HCT116 (cell line): ENCODE data around the gene ANO4. TPM values are rescaled to one million over a fixed set of nuclear protein-coding genes. Genes with fewer than 3 reads are reported as not detected.

Source experiments
- ATAC-seq: fragments of 200-7000 bp; cut with Tn5 transposase; 2 replicates; pipeline ENCODE4 v1.9.1; 2020; ENCODE audit warnings: mild to moderate bottlenecking, moderate library complexity
- BruUV-seq: library from RNA; stranded (reverse); fragments of 400-500 nt; replicated peaks from 2 replicates; lab custom pipeline; 2021; lab: Mats Ljungman, UMichigan
- CTCF ChIA-PET: fragments of 300-600 bp; sonication (Branson Sonifier 250); formaldehyde crosslinking; loops from one replicate; lab custom pipeline; 2021; ENCODE audit warnings: antibody characterized with exemption; lab: Charles Lee
- POLR2A ChIA-PET: fragments of 300-600, 350-600 bp; sonication (Branson Sonifier 250); formaldehyde crosslinking; loops from one replicate; lab custom pipeline; 2021; ENCODE audit warnings: antibody characterized with exemption; lab: Charles Lee
- RAD21 ChIA-PET, 2 experiments: fragments of 300-600 bp; sonication (Branson Sonifier 250); formaldehyde crosslinking; loops; one replicate each; lab custom pipeline; 2023; ENCODE audit warnings: low total read pairs in 2 of 2; ENCODE audit not compliant: uncharacterized antibody in 2 of 2, unreplicated experiment in 2 of 2, low non-redundant PET in 1 of 2; lab: Charles Lee
- DNase-seq: peaks from one replicate; pipeline ENCODE4 v3.0.0-alpha.2; 2010; ENCODE audit warnings: low read depth, low spot score
- H2AFZ ChIP-seq: fragments of 200-600 bp; shearing (Covaris generic), sonication (generic); 2 replicates; pipeline ENCODE4 v1.6.1; 2017; ENCODE audit warnings: low read depth, mixed run types, mixed read lengths, antibody characterized with exemption, low read length; ENCODE audit not compliant: poor library complexity, severe bottlenecking
- H3K27ac ChIP-seq: 2 replicates; pipeline ENCODE4 v1.5.1; 2012; ENCODE audit warnings: low read depth, low read length
- H3K27me3 ChIP-seq: fragments of 200-600 bp; sonication (generic); 2 replicates; pipeline ENCODE4 v1.6.1; 2016; ENCODE audit warnings: mixed run types, low read length, mixed read lengths; ENCODE audit not compliant: insufficient read depth
- H3K36me3 ChIP-seq, 2 experiments: fragments of 200-500 bp in 1 of 2; fragments of 200-600 bp in 1 of 2; sonication (Bioruptor generic) in 1 of 2; sonication (generic) in 1 of 2; 2 replicates each; pipeline versions ENCODE4 v1.5.1 to v1.6.1; 2014 to 2016; ENCODE audit warnings: low read length in 2 of 2, inconsistent platforms in 1 of 2, mixed read lengths in 1 of 2, mixed run types in 1 of 2; ENCODE audit not compliant: insufficient read depth in 2 of 2, control insufficient read depth in 1 of 2
- H3K4me1 ChIP-seq, 2 experiments: fragments of 200-600 bp in 1 of 2; sonication (generic) in 1 of 2; 2 replicates each; pipeline versions ENCODE4 v1.5.1 to v1.6.1; 2012 to 2017; ENCODE audit warnings: low read length in 2 of 2, inconsistent platforms in 1 of 2, mild to moderate bottlenecking in 1 of 2, mixed read lengths in 1 of 2, mixed run types in 1 of 2, moderate library complexity in 1 of 2; ENCODE audit not compliant: insufficient read depth in 2 of 2, control insufficient read depth in 1 of 2
- H3K4me2 ChIP-seq: fragments of 200-600 bp; sonication (generic); 2 replicates; pipeline ENCODE4 v1.6.1; 2017; ENCODE audit warnings: mixed run types, low read length, mixed read lengths
- H3K4me3 ChIP-seq, 2 experiments: fragments of 200-600 bp in 1 of 2; sonication (generic) in 1 of 2; replicated peaks in 1 of 2; 2 replicates each; pipeline ENCODE4 v1.5.1; 2011 to 2016; ENCODE audit warnings: low read length in 2 of 2, control low read depth in 1 of 2, low read depth in 1 of 2, mild to moderate bottlenecking in 1 of 2, mixed read lengths in 1 of 2, mixed run types in 1 of 2
- H3K79me2 ChIP-seq: fragments of 200-600 bp; sonication (generic); 2 replicates; pipeline ENCODE4 v1.6.1; 2017; ENCODE audit warnings: mild to moderate bottlenecking, mixed run types, low read length, moderate library complexity, mixed read lengths; ENCODE audit not compliant: insufficient read depth
- H3K9ac ChIP-seq: fragments of 200-600 bp; sonication (generic); 2 replicates; pipeline ENCODE4 v1.6.1; 2016; ENCODE audit warnings: low read length, mixed read lengths
- H3K9me2 ChIP-seq: fragments of 200-600 bp; sonication (generic), shearing (Covaris generic); 2 replicates; pipeline ENCODE4 v1.6.1; 2017; ENCODE audit warnings: mixed run types, mild to moderate bottlenecking, moderate library complexity; ENCODE audit not compliant: insufficient read depth
- H3K9me3 ChIP-seq, 2 experiments: fragments of 200-500 bp in 1 of 2; fragments of 200-600 bp in 1 of 2; sonication (Bioruptor generic) in 1 of 2; sonication (generic) in 1 of 2; 2 replicates each; pipeline ENCODE4 v1.6.1; 2014 to 2017; ENCODE audit warnings: low read length in 2 of 2, mixed read lengths in 2 of 2, inconsistent platforms in 1 of 2, low read depth in 1 of 2, mild to moderate bottlenecking in 1 of 2, mixed run types in 1 of 2, moderate library complexity in 1 of 2; ENCODE audit not compliant: control insufficient read depth in 1 of 2, insufficient read depth in 1 of 2
- H4K20me1 ChIP-seq: fragments of 200-600 bp; sonication (generic), shearing (Covaris generic); 2 replicates; pipeline ENCODE4 v1.6.1; 2017; ENCODE audit warnings: mixed run types, mild to moderate bottlenecking, moderate library complexity; ENCODE audit not compliant: insufficient read depth
- ATF3 ChIP-seq: IDR thresholded peaks from 2 replicates; pipeline ENCODE4 v1.6.1; 2012
- CBX3 ChIP-seq: IDR thresholded peaks from 2 replicates; pipeline ENCODE4 v1.6.1; 2012; ENCODE audit warnings: low read depth
- CEBPB ChIP-seq: IDR thresholded peaks from 2 replicates; pipeline ENCODE4 v1.6.1; 2012; ENCODE audit warnings: low read depth
- EGR1 ChIP-seq: IDR thresholded peaks from 2 replicates; pipeline ENCODE4 v1.6.1; 2012; ENCODE audit warnings: low read depth
- ELF1 ChIP-seq: IDR thresholded peaks from 2 replicates; pipeline ENCODE4 v1.6.1; 2012; ENCODE audit warnings: low read depth, borderline replicate concordance
- EZH2 ChIP-seq: fragments of 200-600 bp; sonication (generic); IDR thresholded peaks from 2 replicates; pipeline ENCODE4 v1.6.1; 2017; ENCODE audit warnings: antibody characterized with exemption, mixed run types
- EZH2phosphoT487 ChIP-seq: fragments of 200-600 bp; IDR thresholded peaks from 2 replicates; pipeline ENCODE4 v1.6.1; 2018; ENCODE audit warnings: antibody characterized with exemption, borderline replicate concordance
- FOSL1 ChIP-seq: IDR thresholded peaks from 2 replicates; pipeline ENCODE4 v1.6.1; 2012; ENCODE audit warnings: low read depth
- JUND ChIP-seq: IDR thresholded peaks from 2 replicates; pipeline ENCODE4 v1.6.1; 2012
- POLR2A ChIP-seq: IDR thresholded peaks from 2 replicates; pipeline ENCODE4 v1.7.0; 2011; ENCODE audit warnings: borderline replicate concordance; ENCODE audit not compliant: insufficient read depth, insufficient read length; ENCODE audit errors: extremely low read depth
- POLR2AphosphoS5 ChIP-seq: IDR thresholded peaks from 2 replicates; pipeline ENCODE4 v1.6.1; 2011; ENCODE audit warnings: mild to moderate bottlenecking, low read depth, low read length, moderate library complexity
- RAD21 ChIP-seq: IDR thresholded peaks from 2 replicates; pipeline ENCODE4 v1.6.1; 2012; ENCODE audit warnings: low read depth, mild to moderate bottlenecking
- SIN3A ChIP-seq: IDR thresholded peaks from 2 replicates; pipeline ENCODE4 v1.6.1; 2012; ENCODE audit warnings: low read depth
- SP1 ChIP-seq: IDR thresholded peaks from 2 replicates; pipeline ENCODE4 v1.6.1; 2012; ENCODE audit warnings: low read depth
- SRF ChIP-seq: IDR thresholded peaks from 2 replicates; pipeline ENCODE4 v1.6.1; 2012; ENCODE audit warnings: low read depth
- TCF7L2 ChIP-seq: IDR thresholded peaks from 2 replicates; pipeline ENCODE4 v1.7.0; 2011; ENCODE audit warnings: borderline replicate concordance, inconsistent platforms; ENCODE audit not compliant: insufficient read depth, insufficient read length; ENCODE audit errors: extremely low read depth
- ZNF274 ChIP-seq: fragments of 200-500 bp; sonication (Bioruptor generic); IDR thresholded peaks from 2 replicates; pipeline ENCODE4 v1.6.1; 2014; ENCODE audit warnings: mild to moderate bottlenecking, low read depth, low read length, inconsistent platforms
- intact Hi-C: fragments of 100-400 bp; cut with micrococcal nuclease; formaldehyde crosslinking; loops from 2 replicates; pipeline ENCODE4 v1.10.0; 2022
- total RNA-seq: library from RNA; stranded (reverse); gene quantifications from one replicate; pipeline ENCODE4 v1.2.1, GENCODE V29; 2021; ENCODE audit not compliant: unreplicated experiment
- TF ChIP-seq, protein P1 (sequence below): IDR thresholded peaks from 2 replicates; pipeline ENCODE4 v1.6.1; 2012
- TF ChIP-seq, protein P2 (sequence below): IDR thresholded peaks from 2 replicates; pipeline ENCODE4 v1.6.1; 2012; ENCODE audit warnings: low read depth
- TF ChIP-seq, protein P3 (sequence below), 3 experiments: fragments of 200-600 bp in 1 of 3; sonication (generic) in 1 of 3; IDR thresholded peaks in 2 of 3; conservative IDR thresholded peaks in 1 of 3; 2 replicates each; pipeline ENCODE4 v1.5.1; 2012 to 2017; ENCODE audit warnings: low read depth in 2 of 3, low read length in 2 of 3, antibody characterized with exemption in 1 of 3, borderline replicate concordance in 1 of 3, control low read depth in 1 of 3, mild to moderate bottlenecking in 1 of 3, mixed read lengths in 1 of 3, mixed run types in 1 of 3, moderate library complexity in 1 of 3; ENCODE audit not compliant: insufficient read depth in 1 of 3

The ANO4 gene
- total RNA-seq, 1 experiment from 2014 or later: 1.7 TPM

- DNase-seq (no peak), ATAC-seq (no peak)
- no TSS peak for BruUV-seq
- Histone ChIP-seq H3K27me3 (no peaks in the 10 kb centered on the region), H3K79me2 (no peaks in the 10 kb centered on the region), H3K9ac (no peak overlapping the region), H3K27ac (no peak overlapping the region), H3K4me3 (no peak overlapping the region), H3K36me3 (no peaks in the 10 kb centered on the region), H3K4me2 (no peak overlapping the region), H3K9me3 (no peaks in the 10 kb centered on the region), H3K4me1 (no peaks in the 10 kb centered on the region), H3K9me2 (no peaks in the 10 kb centered on the region), H4K20me1 (no peaks in the 10 kb centered on the region), H2AFZ (no peak overlapping the region)
- intact Hi-C loops: no loop called here
- ChIA-PET RAD21 (no interaction called here), POLR2A (no interaction called here), CTCF (no interaction called here)
- TF ChIP-seq SIN3A (no peak), JUND (no peak), RAD21 (no peak), FOSL1 (no peak), CBX3 (no peak), TCF7L2 (no peak), ATF3 (no peak), EGR1 (no peak), SRF (no peak), ZNF274 (no peak), EZH2 (no peak), SP1 (no peak), CEBPB (no peak), POLR2AphosphoS5 (no peak), POLR2A (no peak), ELF1 (no peak), EZH2phosphoT487 (no peak)
- TF ChIP-seq, protein P1, sequence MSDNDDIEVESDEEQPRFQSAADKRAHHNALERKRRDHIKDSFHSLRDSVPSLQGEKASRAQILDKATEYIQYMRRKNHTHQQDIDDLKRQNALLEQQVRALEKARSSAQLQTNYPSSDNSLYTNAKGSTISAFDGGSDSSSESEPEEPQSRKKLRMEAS: no peak
- TF ChIP-seq, protein P2, sequence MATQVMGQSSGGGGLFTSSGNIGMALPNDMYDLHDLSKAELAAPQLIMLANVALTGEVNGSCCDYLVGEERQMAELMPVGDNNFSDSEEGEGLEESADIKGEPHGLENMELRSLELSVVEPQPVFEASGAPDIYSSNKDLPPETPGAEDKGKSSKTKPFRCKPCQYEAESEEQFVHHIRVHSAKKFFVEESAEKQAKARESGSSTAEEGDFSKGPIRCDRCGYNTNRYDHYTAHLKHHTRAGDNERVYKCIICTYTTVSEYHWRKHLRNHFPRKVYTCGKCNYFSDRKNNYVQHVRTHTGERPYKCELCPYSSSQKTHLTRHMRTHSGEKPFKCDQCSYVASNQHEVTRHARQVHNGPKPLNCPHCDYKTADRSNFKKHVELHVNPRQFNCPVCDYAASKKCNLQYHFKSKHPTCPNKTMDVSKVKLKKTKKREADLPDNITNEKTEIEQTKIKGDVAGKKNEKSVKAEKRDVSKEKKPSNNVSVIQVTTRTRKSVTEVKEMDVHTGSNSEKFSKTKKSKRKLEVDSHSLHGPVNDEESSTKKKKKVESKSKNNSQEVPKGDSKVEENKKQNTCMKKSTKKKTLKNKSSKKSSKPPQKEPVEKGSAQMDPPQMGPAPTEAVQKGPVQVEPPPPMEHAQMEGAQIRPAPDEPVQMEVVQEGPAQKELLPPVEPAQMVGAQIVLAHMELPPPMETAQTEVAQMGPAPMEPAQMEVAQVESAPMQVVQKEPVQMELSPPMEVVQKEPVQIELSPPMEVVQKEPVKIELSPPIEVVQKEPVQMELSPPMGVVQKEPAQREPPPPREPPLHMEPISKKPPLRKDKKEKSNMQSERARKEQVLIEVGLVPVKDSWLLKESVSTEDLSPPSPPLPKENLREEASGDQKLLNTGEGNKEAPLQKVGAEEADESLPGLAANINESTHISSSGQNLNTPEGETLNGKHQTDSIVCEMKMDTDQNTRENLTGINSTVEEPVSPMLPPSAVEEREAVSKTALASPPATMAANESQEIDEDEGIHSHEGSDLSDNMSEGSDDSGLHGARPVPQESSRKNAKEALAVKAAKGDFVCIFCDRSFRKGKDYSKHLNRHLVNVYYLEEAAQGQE: no peak
- TF ChIP-seq, protein P3, sequence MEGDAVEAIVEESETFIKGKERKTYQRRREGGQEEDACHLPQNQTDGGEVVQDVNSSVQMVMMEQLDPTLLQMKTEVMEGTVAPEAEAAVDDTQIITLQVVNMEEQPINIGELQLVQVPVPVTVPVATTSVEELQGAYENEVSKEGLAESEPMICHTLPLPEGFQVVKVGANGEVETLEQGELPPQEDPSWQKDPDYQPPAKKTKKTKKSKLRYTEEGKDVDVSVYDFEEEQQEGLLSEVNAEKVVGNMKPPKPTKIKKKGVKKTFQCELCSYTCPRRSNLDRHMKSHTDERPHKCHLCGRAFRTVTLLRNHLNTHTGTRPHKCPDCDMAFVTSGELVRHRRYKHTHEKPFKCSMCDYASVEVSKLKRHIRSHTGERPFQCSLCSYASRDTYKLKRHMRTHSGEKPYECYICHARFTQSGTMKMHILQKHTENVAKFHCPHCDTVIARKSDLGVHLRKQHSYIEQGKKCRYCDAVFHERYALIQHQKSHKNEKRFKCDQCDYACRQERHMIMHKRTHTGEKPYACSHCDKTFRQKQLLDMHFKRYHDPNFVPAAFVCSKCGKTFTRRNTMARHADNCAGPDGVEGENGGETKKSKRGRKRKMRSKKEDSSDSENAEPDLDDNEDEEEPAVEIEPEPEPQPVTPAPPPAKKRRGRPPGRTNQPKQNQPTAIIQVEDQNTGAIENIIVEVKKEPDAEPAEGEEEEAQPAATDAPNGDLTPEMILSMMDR (IDR thresholded peaks at IDR 0.05 in 2 of 3, conservative IDR thresholded peaks at IDR 0.05 in 1 of 3; ENCODE audit: borderline replicate concordance in 1 of 3, insufficient read depth in 1 of 3, low read depth in 2 of 3, low read length in 2 of 3): no peak
These were observed 201.2 kb downstream of the ANO4 start for GRCh38 chr12:100995771-100996170.
